ENCODE measurements around the gene C6orf120. TPM values are rescaled to one million over a fixed set of nuclear protein-coding genes. Genes with fewer than 3 reads are reported as not detected.

C6orf120 gene
- total and polyA plus RNA-seq, 9 of the 15 experiments (the other 6 are each of a cell fraction or from before 2014, with no cell fraction given), result 7.7 to 44.9 (median 34.8) TPM

DNA sequence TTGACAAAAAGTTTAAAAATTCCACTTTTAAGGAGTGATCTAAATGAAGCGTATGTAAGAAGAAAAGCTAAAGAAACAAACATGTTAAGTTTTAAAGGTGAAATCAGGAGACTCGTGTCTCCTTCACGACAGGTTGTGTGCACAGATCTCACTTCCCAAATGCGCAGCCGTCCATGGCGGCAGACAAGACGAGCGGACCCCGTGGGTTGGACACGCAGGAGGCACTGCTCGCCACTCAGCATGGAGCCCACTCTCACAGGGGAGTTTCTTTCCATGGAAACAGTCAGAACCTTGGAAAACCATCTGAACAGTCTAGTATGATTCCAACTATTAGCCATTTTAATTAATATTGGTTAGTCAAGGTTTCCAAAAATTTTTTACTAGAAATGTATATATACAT, 49.0 kb upstream of the C6orf120 start:
- intact Hi-C loops (cut with micrococcal nuclease) (no loop called here), in situ Hi-C loops (cut with MboI) (no loop called here)
- 87% methylated on average over 11 of the region's 11 CpGs for WGBS (ENCODE audit: insufficient coverage, low coverage, missing lambda C conversion rate)
- FAIRE-seq (no peak), ATAC-seq (no peak), DNase-seq (ENCODE audit: extremely low read depth in 1 of 4, low spot score in 3 of 4) (no peak)
- Histone ChIP-seq H3K9me1 (ENCODE audit: control insufficient read depth, insufficient read depth, low read length) (no peaks in the 10 kb centered on the region), H3K9ac (ENCODE audit: insufficient read depth in 1 of 2, low read depth in 2 of 2, low read length in 2 of 2) (no peak overlapping the region), H3K36me3 (ENCODE audit: control insufficient read depth, insufficient read depth, low read length) (peaks cover 22% of the 10 kb centered on the region), H3K4me1 (replicated peaks in 1 of 2; ENCODE audit: control insufficient read depth in 2 of 2, insufficient read depth in 2 of 2, low read length in 2 of 2) (peaks cover 0 to 3% of the 10 kb centered on the region in 2 experiments; a peak in 1 of 5 replicates), H3K9me3 (replicated peaks; ENCODE audit: control insufficient read depth, insufficient read depth, low read depth, low read length) (no peaks in the 10 kb centered on the region), H2AFZ (ENCODE audit: low read depth, low read length) (no peak overlapping the region), H4K20me1 (replicated peaks; ENCODE audit: control insufficient read depth, insufficient read depth, low read length) (no peaks in the 10 kb centered on the region), H3K4me2 (ENCODE audit: insufficient read depth, low read length) (no peak overlapping the region), H3K4me3 (no peak overlapping the region), H3K27ac (ENCODE audit: extremely low read depth, low read depth, low read length) (no peak overlapping the region), H3K27me3 (ENCODE audit: control insufficient read depth in 2 of 2, insufficient read depth in 2 of 2, low read length in 2 of 2) (no peaks in the 10 kb centered on the region), H3K79me2 (ENCODE audit: control insufficient read depth, insufficient read depth, low read length) (no peaks in the 10 kb centered on the region)
- ChIA-PET POLR2A (no interaction called here), CTCF (ENCODE audit: low intra/inter-chr PET ratio) (no interaction called here)
- BruUV-seq (replicated peaks), result no TSS peak
- TF ChIP-seq HDAC6 (IDR thresholded peaks at IDR 0.05; ENCODE audit: low read depth, low read length) (no peak), RCOR1 (IDR thresholded peaks at IDR 0.05; ENCODE audit: borderline replicate concordance in 1 of 2, low read depth in 2 of 2, low read length in 2 of 2) (no peak), ZNF263 (CRISPR knock-in tag; IDR thresholded peaks at IDR 0.05; ENCODE audit: borderline replicate concordance) (no peak), L3MBTL2 (IDR thresholded peaks at IDR 0.05) (no peak), KDM1A (IDR thresholded peaks at IDR 0.05) (no peak), NR3C1 (CRISPR knock-in tag; IDR thresholded peaks at IDR 0.05) (no peak), ZNF583 (CRISPR knock-in tag; IDR thresholded peaks at IDR 0.05) (no peak), FUS (optimal IDR thresholded peaks at IDR 0.05; ENCODE audit: low read depth, low read length) (no peak), DACH1 (IDR thresholded peaks at IDR 0.05; ENCODE audit: partially characterized antibody) (no peak), RBBP5 (IDR thresholded peaks at IDR 0.05; ENCODE audit: borderline replicate concordance, insufficient read depth, low read length, poor library complexity, severe bottlenecking) (no peak)
- TF ChIP-seq, protein P1, sequence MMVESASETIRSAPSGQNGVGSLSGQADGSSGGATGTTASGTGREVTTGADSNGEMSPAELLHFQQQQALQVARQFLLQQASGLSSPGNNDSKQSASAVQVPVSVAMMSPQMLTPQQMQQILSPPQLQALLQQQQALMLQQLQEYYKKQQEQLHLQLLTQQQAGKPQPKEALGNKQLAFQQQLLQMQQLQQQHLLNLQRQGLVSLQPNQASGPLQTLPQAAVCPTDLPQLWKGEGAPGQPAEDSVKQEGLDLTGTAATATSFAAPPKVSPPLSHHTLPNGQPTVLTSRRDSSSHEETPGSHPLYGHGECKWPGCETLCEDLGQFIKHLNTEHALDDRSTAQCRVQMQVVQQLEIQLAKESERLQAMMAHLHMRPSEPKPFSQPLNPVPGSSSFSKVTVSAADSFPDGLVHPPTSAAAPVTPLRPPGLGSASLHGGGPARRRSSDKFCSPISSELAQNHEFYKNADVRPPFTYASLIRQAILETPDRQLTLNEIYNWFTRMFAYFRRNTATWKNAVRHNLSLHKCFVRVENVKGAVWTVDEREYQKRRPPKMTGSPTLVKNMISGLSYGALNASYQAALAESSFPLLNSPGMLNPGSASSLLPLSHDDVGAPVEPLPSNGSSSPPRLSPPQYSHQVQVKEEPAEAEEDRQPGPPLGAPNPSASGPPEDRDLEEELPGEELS (CRISPR knock-in tag; IDR thresholded peaks at IDR 0.05; ENCODE audit: borderline replicate concordance), result no peak

Data from K562 (cell line).